ENCODE results near the gene ROM1. TPM values are rescaled to one million over a fixed set of nuclear protein-coding genes. Genes with fewer than 3 reads are reported as not detected.
"Not testable (repeated sequence)": the region's sequence is repeated elsewhere in the genome, so short reads cannot be mapped to it uniquely, and the experiment has no call there.

Gene ROM1
- total and polyA plus RNA-seq, 4 donors: 3.5 to 17.9 (median 9.4) TPM

- no peak for ATAC-seq (ENCODE audit: insufficient read depth, low FRiP score)
- H3K4me1 ChIP-seq (ENCODE audit: control insufficient read depth in 5 of 5, insufficient read depth in 5 of 5, low read length in 5 of 5): peaks cover 0 to 3% (median under 1%) of the 10 kb centered on the region in 5 donors
- WGBS, 2 donors: 92 to 95% methylated on average over 18 of the region's 18 CpGs
- H3K27ac ChIP-seq (ENCODE audit: low read depth in 1 of 2, low read length in 1 of 2): no peak overlapping the region
- no peak for TF ChIP-seq CTCF (IDR thresholded peaks at IDR 0.05; ENCODE audit: control extremely low read depth, extremely low read depth)
- no peak for DNase-seq
- no peaks in the 10 kb centered on the region for H3K9me3 ChIP-seq (ENCODE audit: control insufficient read depth in 4 of 4, insufficient read depth in 3 of 4, low read length in 3 of 4)
- no peak overlapping the region for H3K9ac ChIP-seq (ENCODE audit: insufficient read depth in 1 of 2, low read length in 2 of 2)
- H3K27me3 ChIP-seq (ENCODE audit: control insufficient read depth in 3 of 3, insufficient read depth in 3 of 3, low read length in 2 of 3): no peaks in the 10 kb centered on the region
- no peak overlapping the region for H3K4me3 ChIP-seq
- peaks cover 2 to 26% (median 23%) of the 10 kb centered on the region in 4 donors for H3K36me3 ChIP-seq (ENCODE audit: control insufficient read depth in 4 of 4, insufficient read depth in 4 of 4, low read length in 4 of 4)
Observed at GRCh38 chr11:62580959-62581715, 31.9 kb upstream of the ROM1 start.

- not testable (repeated sequence) for H3K9ac ChIP-seq (ENCODE audit: insufficient read depth in 1 of 2, low read length in 2 of 2); H3K27me3 ChIP-seq (ENCODE audit: control insufficient read depth in 3 of 3, insufficient read depth in 3 of 3, low read length in 2 of 3); DNase-seq; H3K27ac ChIP-seq (ENCODE audit: low read depth in 1 of 2, low read length in 1 of 2); H3K4me1 ChIP-seq (ENCODE audit: control insufficient read depth in 5 of 5, insufficient read depth in 5 of 5, low read length in 5 of 5); H3K9me3 ChIP-seq (ENCODE audit: control insufficient read depth in 4 of 4, insufficient read depth in 3 of 4, low read length in 3 of 4); H3K4me3 ChIP-seq; ATAC-seq (ENCODE audit: insufficient read depth, low FRiP score)
- WGBS, 2 donors: 95 to 96% methylated on average over 4 of the region's 4 CpGs
- H3K36me3 ChIP-seq (ENCODE audit: control insufficient read depth in 4 of 4, insufficient read depth in 4 of 4, low read length in 4 of 4): peaks cover 2 to 25% (median 23%) of the 10 kb centered on the region in 4 donors
Observed at GRCh38 chr11:62581735-62582134, 31.3 kb upstream of the ROM1 start.

GRCh38 chr11:62585356-62585755 is 27.7 kb upstream of the ROM1 start:
- peaks cover 5 to 26% (median 24%) of the 10 kb centered on the region in 4 donors for H3K36me3 ChIP-seq (ENCODE audit: control insufficient read depth in 4 of 4, insufficient read depth in 4 of 4, low read length in 4 of 4)
- H3K4me1 ChIP-seq (ENCODE audit: control insufficient read depth in 5 of 5, insufficient read depth in 5 of 5, low read length in 5 of 5); H3K9me3 ChIP-seq (ENCODE audit: control insufficient read depth in 4 of 4, insufficient read depth in 3 of 4, low read length in 3 of 4); H3K27ac ChIP-seq (ENCODE audit: low read depth in 1 of 2, low read length in 1 of 2); H3K9ac ChIP-seq (ENCODE audit: insufficient read depth in 1 of 2, low read length in 2 of 2); ATAC-seq (ENCODE audit: insufficient read depth, low FRiP score); DNase-seq; H3K4me3 ChIP-seq; H3K27me3 ChIP-seq (ENCODE audit: control insufficient read depth in 3 of 3, insufficient read depth in 3 of 3, low read length in 2 of 3): not testable (repeated sequence)
- WGBS, 2 donors: 95 to 97% methylated on average over 7 of the region's 7 CpGs

- no peak overlapping the region for H3K4me3 ChIP-seq
- no peaks in the 10 kb centered on the region for H3K27me3 ChIP-seq (ENCODE audit: control insufficient read depth in 3 of 3, insufficient read depth in 3 of 3, low read length in 2 of 3)
- DNase-seq (no peak), ATAC-seq (ENCODE audit: insufficient read depth, low FRiP score) (no peak)
- WGBS, 2 donors: 69 to 74% methylated on average over 18 of the region's 18 CpGs
- H3K9me3 ChIP-seq (ENCODE audit: control insufficient read depth in 4 of 4, insufficient read depth in 3 of 4, low read length in 3 of 4): no peaks in the 10 kb centered on the region
- H3K27ac ChIP-seq (ENCODE audit: low read depth in 1 of 2, low read length in 1 of 2): no peak overlapping the region
- no peak overlapping the region for H3K9ac ChIP-seq (ENCODE audit: insufficient read depth in 1 of 2, low read length in 2 of 2)
- no peak for TF ChIP-seq CTCF (IDR thresholded peaks at IDR 0.05; ENCODE audit: control extremely low read depth, extremely low read depth)
- peaks cover 0 to 11% (median 0%) of the 10 kb centered on the region in 5 donors for H3K4me1 ChIP-seq (ENCODE audit: control insufficient read depth in 5 of 5, insufficient read depth in 5 of 5, low read length in 5 of 5)
- H3K36me3 ChIP-seq (ENCODE audit: control insufficient read depth in 4 of 4, insufficient read depth in 4 of 4, low read length in 4 of 4): peaks cover 5 to 20% (median 19%) of the 10 kb centered on the region in 4 donors
Observed at GRCh38 chr11:62588966-62589637, 24.0 kb upstream of the ROM1 start.
